ENCODE results near the gene PPP3CB.

DNA sequence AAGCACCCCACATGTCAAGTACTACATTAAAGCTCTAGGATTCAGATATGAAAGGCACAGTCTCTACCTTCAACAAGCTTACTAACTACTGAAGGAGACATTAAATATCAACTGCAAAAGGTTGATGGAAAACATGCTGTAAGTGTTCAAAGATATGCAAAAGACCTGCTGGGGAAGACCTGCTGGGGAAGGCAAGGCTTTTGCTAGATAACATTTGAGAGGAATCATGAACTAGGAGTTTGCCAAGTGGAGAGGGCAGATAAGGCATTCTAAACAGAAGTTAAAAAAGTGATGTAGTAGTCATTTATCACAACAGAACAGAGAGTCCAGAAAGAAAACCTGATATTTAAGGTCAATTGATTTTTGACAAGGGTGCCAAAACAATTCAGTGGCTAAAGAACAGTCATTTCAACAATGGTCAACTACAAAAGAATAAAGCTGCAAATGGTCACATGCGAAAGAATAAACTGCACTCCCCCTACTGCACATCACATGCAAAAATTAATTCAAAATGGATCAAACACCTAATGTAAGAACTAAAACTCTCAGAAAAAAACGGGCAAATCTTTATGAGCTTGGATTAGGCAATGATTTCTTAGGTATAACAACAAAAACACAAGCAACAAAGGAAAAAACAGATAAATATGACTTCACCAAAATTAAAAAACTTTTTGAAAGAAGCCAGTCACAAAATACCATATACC is 39.5 kb downstream of the PPP3CB start:
- TF ChIP-seq BACH2 (CRISPR knock-in tag; IDR thresholded peaks at IDR 0.05; ENCODE audit: borderline replicate concordance) (no peak), ARNTL (CRISPR knock-in tag; IDR thresholded peaks at IDR 0.05; ENCODE audit: borderline replicate concordance, low read depth) (no peak), SNAI2 (CRISPR knock-in tag; IDR thresholded peaks at IDR 0.05) (no peak)
- TF ChIP-seq, protein P1, sequence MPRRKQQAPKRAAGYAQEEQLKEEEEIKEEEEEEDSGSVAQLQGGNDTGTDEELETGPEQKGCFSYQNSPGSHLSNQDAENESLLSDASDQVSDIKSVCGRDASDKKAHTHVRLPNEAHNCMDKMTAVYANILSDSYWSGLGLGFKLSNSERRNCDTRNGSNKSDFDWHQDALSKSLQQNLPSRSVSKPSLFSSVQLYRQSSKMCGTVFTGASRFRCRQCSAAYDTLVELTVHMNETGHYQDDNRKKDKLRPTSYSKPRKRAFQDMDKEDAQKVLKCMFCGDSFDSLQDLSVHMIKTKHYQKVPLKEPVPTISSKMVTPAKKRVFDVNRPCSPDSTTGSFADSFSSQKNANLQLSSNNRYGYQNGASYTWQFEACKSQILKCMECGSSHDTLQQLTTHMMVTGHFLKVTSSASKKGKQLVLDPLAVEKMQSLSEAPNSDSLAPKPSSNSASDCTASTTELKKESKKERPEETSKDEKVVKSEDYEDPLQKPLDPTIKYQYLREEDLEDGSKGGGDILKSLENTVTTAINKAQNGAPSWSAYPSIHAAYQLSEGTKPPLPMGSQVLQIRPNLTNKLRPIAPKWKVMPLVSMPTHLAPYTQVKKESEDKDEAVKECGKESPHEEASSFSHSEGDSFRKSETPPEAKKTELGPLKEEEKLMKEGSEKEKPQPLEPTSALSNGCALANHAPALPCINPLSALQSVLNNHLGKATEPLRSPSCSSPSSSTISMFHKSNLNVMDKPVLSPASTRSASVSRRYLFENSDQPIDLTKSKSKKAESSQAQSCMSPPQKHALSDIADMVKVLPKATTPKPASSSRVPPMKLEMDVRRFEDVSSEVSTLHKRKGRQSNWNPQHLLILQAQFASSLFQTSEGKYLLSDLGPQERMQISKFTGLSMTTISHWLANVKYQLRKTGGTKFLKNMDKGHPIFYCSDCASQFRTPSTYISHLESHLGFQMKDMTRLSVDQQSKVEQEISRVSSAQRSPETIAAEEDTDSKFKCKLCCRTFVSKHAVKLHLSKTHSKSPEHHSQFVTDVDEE (CRISPR knock-in tag; IDR thresholded peaks at IDR 0.05), result no peak
- TF ChIP-seq, protein P2, sequence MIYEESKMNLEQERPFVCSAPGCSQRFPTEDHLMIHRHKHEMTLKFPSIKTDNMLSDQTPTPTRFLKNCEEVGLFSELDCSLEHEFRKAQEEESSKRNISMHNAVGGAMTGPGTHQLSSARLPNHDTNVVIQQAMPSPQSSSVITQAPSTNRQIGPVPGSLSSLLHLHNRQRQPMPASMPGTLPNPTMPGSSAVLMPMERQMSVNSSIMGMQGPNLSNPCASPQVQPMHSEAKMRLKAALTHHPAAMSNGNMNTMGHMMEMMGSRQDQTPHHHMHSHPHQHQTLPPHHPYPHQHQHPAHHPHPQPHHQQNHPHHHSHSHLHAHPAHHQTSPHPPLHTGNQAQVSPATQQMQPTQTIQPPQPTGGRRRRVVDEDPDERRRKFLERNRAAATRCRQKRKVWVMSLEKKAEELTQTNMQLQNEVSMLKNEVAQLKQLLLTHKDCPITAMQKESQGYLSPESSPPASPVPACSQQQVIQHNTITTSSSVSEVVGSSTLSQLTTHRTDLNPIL (CRISPR knock-in tag; IDR thresholded peaks at IDR 0.05; ENCODE audit: low read depth), result no peak
